CD14-positive monocyte (primary cell): Measurements from ENCODE around the gene UTP4. TPM values are rescaled to one million over a fixed set of nuclear protein-coding genes. Genes with fewer than 3 reads are reported as not detected.

Experiments
- DNase-seq, 3 donors: peaks; one replicate each; pipeline ENCODE4 v3.0.0-alpha.2; 2011 to 2022
- H2AFZ ChIP-seq: 2 replicates; pipeline ENCODE4 v1.6.0; 2012; ENCODE audit warnings: mild to moderate bottlenecking, low read depth, low read length, inconsistent platforms; ENCODE audit not compliant: insufficient read depth, poor library complexity, severe bottlenecking
- H3K27ac ChIP-seq, 2 donors: 1 replicate in 1 of 2; 2 replicates in 1 of 2; pipeline ENCODE4 v1.5.1; 2012 to 2013; ENCODE audit warnings: low read length in 2 of 2, control low read depth in 1 of 2, inconsistent platforms in 1 of 2, low read depth in 1 of 2, mild to moderate bottlenecking in 1 of 2
- H3K27me3 ChIP-seq, 2 donors: one replicate each; pipeline versions ENCODE4 v1.6.0 to v1.6.1; 2011 to 2013; ENCODE audit warnings: low read length in 2 of 2; ENCODE audit not compliant: control insufficient read depth in 2 of 2, insufficient read depth in 2 of 2
- H3K36me3 ChIP-seq, 2 donors: replicated peaks in 1 of 2; 1 replicate in 1 of 2; 2 replicates in 1 of 2; pipeline versions ENCODE4 v1.5.1 to v1.6.1; 2012 to 2013; ENCODE audit warnings: low read length in 2 of 2, control low read depth in 1 of 2, inconsistent platforms in 1 of 2, mild to moderate bottlenecking in 1 of 2; ENCODE audit not compliant: insufficient read depth in 2 of 2, control insufficient read depth in 1 of 2
- H3K4me1 ChIP-seq, 2 donors: 1 replicate in 1 of 2; 2 replicates in 1 of 2; pipeline versions ENCODE4 v1.5.1 to v1.6.1; 2012 to 2013; ENCODE audit warnings: low read length in 2 of 2, control low read depth in 1 of 2, inconsistent platforms in 1 of 2, mild to moderate bottlenecking in 1 of 2, moderate library complexity in 1 of 2; ENCODE audit not compliant: insufficient read depth in 2 of 2, control insufficient read depth in 1 of 2
- H3K4me2 ChIP-seq: replicated peaks from 2 replicates; pipeline ENCODE3; 2012; ENCODE audit warnings: low read length, moderate library complexity, mild to moderate bottlenecking; ENCODE audit not compliant: poor library complexity, severe bottlenecking; ENCODE audit errors: extremely low read depth
- H3K4me3 ChIP-seq, 3 experiments: fragments of 200-600 bp in 1 of 3; sonication (generic) in 1 of 3; replicated peaks in 1 of 3; 1 replicate in 2 of 3; 2 replicates in 1 of 3; pipeline ENCODE4 v1.5.1; 2011 to 2013; ENCODE audit warnings: low read length in 3 of 3, mild to moderate bottlenecking in 3 of 3, control low read depth in 2 of 3, low read depth in 2 of 3, inconsistent platforms in 1 of 3, moderate library complexity in 1 of 3
- H3K79me2 ChIP-seq: 2 replicates; pipeline ENCODE4 v1.6.0; 2012; ENCODE audit warnings: mild to moderate bottlenecking, control low read depth, inconsistent platforms, low read length, moderate library complexity; ENCODE audit not compliant: insufficient read depth
- H3K9ac ChIP-seq: 2 replicates; pipeline ENCODE4 v1.6.0; 2017; ENCODE audit warnings: low read length, mild to moderate bottlenecking; ENCODE audit not compliant: insufficient read depth, poor library complexity, severe bottlenecking
- H3K9me3 ChIP-seq, 2 donors: replicated peaks in 1 of 2; 1 replicate in 1 of 2; 2 replicates in 1 of 2; pipeline versions ENCODE4 v1.5.1 to v1.6.1; 2012 to 2013; ENCODE audit warnings: low read length in 2 of 2, control low read depth in 1 of 2; ENCODE audit not compliant: control insufficient read depth in 1 of 2, insufficient read depth in 1 of 2
- H4K20me1 ChIP-seq: 2 replicates; pipeline ENCODE4 v1.6.0; 2012; ENCODE audit warnings: mild to moderate bottlenecking, low read length, control low read depth, moderate library complexity; ENCODE audit not compliant: insufficient read depth
- H3K27ac Mint-ChIP-seq, 7 donors: one replicate each; pipeline ENCODE4 v1.8.0; 2020; ENCODE audit warnings: mild to moderate bottlenecking in 7 of 7, mixed read lengths in 7 of 7, moderate library complexity in 6 of 7, inconsistent platforms in 2 of 7
- H3K27me3 Mint-ChIP-seq, 3 donors: one replicate each; pipeline ENCODE4 v1.8.0; 2021 to 2022; ENCODE audit warnings: low read depth in 3 of 3, mild to moderate bottlenecking in 3 of 3, mixed read lengths in 3 of 3, moderate library complexity in 3 of 3, inconsistent platforms in 1 of 3
- H3K36me3 Mint-ChIP-seq, 2 donors: one replicate each; pipeline ENCODE4 v1.8.0; 2020; ENCODE audit warnings: mixed read lengths in 2 of 2, inconsistent platforms in 1 of 2, mild to moderate bottlenecking in 1 of 2
- H3K4me1 Mint-ChIP-seq: one replicate; pipeline ENCODE4 v1.8.0; 2020; ENCODE audit warnings: mild to moderate bottlenecking, mixed read lengths
- H3K4me3 Mint-ChIP-seq, 2 donors: one replicate each; pipeline ENCODE4 v1.8.0; 2020; ENCODE audit warnings: mild to moderate bottlenecking in 2 of 2, mixed read lengths in 2 of 2, moderate library complexity in 1 of 2
- H3K9me3 Mint-ChIP-seq, 7 donors: one replicate each; pipeline ENCODE4 v1.8.0; 2020 to 2022; ENCODE audit warnings: mixed read lengths in 7 of 7, mild to moderate bottlenecking in 6 of 7, moderate library complexity in 6 of 7, inconsistent platforms in 2 of 7
- WGBS: methylation state at CpG from one replicate; pipeline ENCODE4 v1.1.5; 2013; ENCODE audit warnings: missing lambda C conversion rate; ENCODE audit not compliant: insufficient coverage; 5-methylcytosine and 5-hydroxymethylcytosine counted together
- intact Hi-C, 2 donors: fragments of 100-400 bp; cut with micrococcal nuclease; formaldehyde crosslinking; loops; one replicate each; pipeline versions ENCODE4 v1.15.0 to v1.15.1; 2023
- polyA plus RNA-seq, 3 donors: library from polyadenylated mRNA; depleted of rRNA in 1 of 3; unstranded in 2 of 3; stranded (reverse) in 1 of 3; fragments of 300-500 nt in 2 of 3; fragments of >200 nt in 1 of 3; fragmentation: Illumina TruSeq in 2 of 3; gene quantifications; 1 replicate in 2 of 3; 2 replicates in 1 of 3; pipeline ENCODE4 v1.2.3, GENCODE V29; 2012 to 2021
- TF ChIP-seq, protein P1 (sequence below): fragments of 200-600 bp; IDR thresholded peaks from one replicate; pipeline ENCODE4 v1.8.0; 2022; ENCODE audit warnings: antibody characterized with exemption, mild to moderate bottlenecking

Gene UTP4
- polyA plus RNA-seq, 3 donors: 15.3 to 27.8 (median 19.6) TPM

DNA sequence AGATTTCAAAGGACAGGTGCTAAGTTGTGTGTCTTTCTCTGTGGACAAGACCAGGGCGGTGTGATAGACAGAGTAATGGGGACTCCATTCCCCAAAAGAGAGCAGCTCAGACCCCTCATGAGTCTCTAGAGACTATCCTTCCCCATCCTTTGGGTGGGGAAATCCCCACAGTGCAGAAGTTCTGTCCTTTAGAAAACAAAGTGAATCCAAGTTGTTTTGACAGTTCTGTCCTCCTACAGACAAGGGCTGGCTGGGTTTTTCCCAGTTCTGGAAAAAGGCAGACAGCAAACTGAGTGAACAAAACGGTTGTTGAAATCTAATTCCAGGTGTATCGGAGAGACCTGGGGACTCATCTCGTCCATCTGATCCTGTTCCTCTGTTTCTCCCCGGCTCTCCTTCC, 37.9 kb upstream of the UTP4 start:
- Histone ChIP-seq H3K9ac (no peak overlapping the region), H3K36me3 (no peaks in the 10 kb centered on the region), H3K4me1 (peaks cover 5% of the 10 kb centered on the region in 2 donors), H3K4me3 (no peak overlapping the region), H2AFZ (no peak overlapping the region), H3K27me3 (no peaks in the 10 kb centered on the region), H3K4me2 (no peak overlapping the region), H3K27ac (no peak overlapping the region), H3K9me3 (no peaks in the 10 kb centered on the region), H4K20me1 (no peaks in the 10 kb centered on the region), H3K79me2 (no peaks in the 10 kb centered on the region)
- 59% methylated on average over 4 of the region's 5 CpGs for WGBS
- Mint-ChIP-seq H3K27ac (no peak overlapping the region), H3K36me3 (no peaks in the 10 kb centered on the region), H3K4me3 (no peak overlapping the region), H3K27me3 (peaks cover 2 to 8% (median 5%) of the 10 kb centered on the region in 3 donors), H3K4me1 (peaks cover 5% of the 10 kb centered on the region), H3K9me3 (no peaks in the 10 kb centered on the region)
- intact Hi-C loops: no loop called here
- no peak for DNase-seq
- TF ChIP-seq, protein P1, sequence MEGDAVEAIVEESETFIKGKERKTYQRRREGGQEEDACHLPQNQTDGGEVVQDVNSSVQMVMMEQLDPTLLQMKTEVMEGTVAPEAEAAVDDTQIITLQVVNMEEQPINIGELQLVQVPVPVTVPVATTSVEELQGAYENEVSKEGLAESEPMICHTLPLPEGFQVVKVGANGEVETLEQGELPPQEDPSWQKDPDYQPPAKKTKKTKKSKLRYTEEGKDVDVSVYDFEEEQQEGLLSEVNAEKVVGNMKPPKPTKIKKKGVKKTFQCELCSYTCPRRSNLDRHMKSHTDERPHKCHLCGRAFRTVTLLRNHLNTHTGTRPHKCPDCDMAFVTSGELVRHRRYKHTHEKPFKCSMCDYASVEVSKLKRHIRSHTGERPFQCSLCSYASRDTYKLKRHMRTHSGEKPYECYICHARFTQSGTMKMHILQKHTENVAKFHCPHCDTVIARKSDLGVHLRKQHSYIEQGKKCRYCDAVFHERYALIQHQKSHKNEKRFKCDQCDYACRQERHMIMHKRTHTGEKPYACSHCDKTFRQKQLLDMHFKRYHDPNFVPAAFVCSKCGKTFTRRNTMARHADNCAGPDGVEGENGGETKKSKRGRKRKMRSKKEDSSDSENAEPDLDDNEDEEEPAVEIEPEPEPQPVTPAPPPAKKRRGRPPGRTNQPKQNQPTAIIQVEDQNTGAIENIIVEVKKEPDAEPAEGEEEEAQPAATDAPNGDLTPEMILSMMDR: no peak

DNA sequence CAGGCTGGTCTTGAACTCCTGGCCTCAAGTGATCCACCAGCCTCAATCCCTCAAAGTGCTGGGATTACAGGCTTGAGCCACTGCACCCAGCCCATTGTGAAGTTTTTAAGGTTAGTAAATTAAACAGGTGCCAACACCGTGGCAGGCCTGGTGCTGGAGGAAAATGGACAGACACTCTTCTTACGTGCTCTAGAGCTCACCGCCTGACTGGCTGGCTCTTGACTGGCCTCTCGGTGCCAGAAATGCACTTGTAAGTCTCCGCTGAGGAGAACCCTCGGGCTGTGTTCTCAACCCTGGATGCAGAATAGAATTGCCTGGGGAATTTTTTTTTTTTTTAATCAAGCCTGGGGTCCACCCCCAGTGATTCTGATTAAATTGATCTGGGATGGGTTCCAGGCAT, 37.3 kb upstream of the UTP4 start:
- Histone ChIP-seq H3K9ac (no peak overlapping the region), H3K27ac (no peak overlapping the region), H3K4me1 (no peaks in the 10 kb centered on the region), H3K4me2 (no peak overlapping the region), H2AFZ (no peak overlapping the region), H4K20me1 (no peaks in the 10 kb centered on the region), H3K36me3 (no peaks in the 10 kb centered on the region), H3K4me3 (no peak overlapping the region), H3K79me2 (no peaks in the 10 kb centered on the region), H3K27me3 (no peaks in the 10 kb centered on the region), H3K9me3 (no peaks in the 10 kb centered on the region)
- Mint-ChIP-seq H3K27me3 (peaks cover 2 to 8% (median 4%) of the 10 kb centered on the region in 3 donors), H3K4me3 (no peak overlapping the region), H3K36me3 (no peaks in the 10 kb centered on the region), H3K4me1 (no peaks in the 10 kb centered on the region), H3K27ac (no peak overlapping the region), H3K9me3 (no peaks in the 10 kb centered on the region)
- 93% methylated on average over 3 of the region's 6 CpGs for WGBS
- TF ChIP-seq, protein P1: no peak
- intact Hi-C loops: no loop called here
- no peak for DNase-seq
